K562 (cell line): ENCODE results near the gene TMEM184C. TPM values are rescaled to one million over a fixed set of nuclear protein-coding genes. Genes with fewer than 3 reads are reported as not detected.

Experiments
- ARNT ChIP-seq, 2 experiments: fragments of 450-650 bp; IDR thresholded peaks; 2 replicates each; pipeline ENCODE4 v1.6.1; 2016; ENCODE audit warnings: mild to moderate bottlenecking in 1 of 2
- BRCA1 ChIP-seq, 2 experiments: fragments of 450-650 bp in 1 of 2; sonication (generic) in 1 of 2; formaldehyde crosslinking in 1 of 2; IDR thresholded peaks; 2 replicates each; pipeline versions ENCODE4 v1.5.0 to v1.6.1; 2017 to 2020; ENCODE audit warnings: mild to moderate bottlenecking in 1 of 2, missing genetic modification reagents in 1 of 2
- CBFA2T3 ChIP-seq: fragments of 450-650 bp; IDR thresholded peaks from 2 replicates; pipeline ENCODE4 v1.6.1; 2017
- EP300 ChIP-seq: IDR thresholded peaks from 2 replicates; pipeline ENCODE4 v1.6.1; 2012; ENCODE audit warnings: low read length, improper control_type of control experiment
- EZH2 ChIP-seq: IDR thresholded peaks from 2 replicates; pipeline ENCODE4 v1.6.1; 2012; ENCODE audit warnings: low read depth, mild to moderate bottlenecking, inconsistent platforms, low read length, borderline replicate concordance
- GATA2 ChIP-seq: sonication (generic); formaldehyde crosslinking; IDR thresholded peaks from 2 replicates; pipeline ENCODE4 v1.4.0; 2020; ENCODE audit warnings: mild to moderate bottlenecking, missing genetic modification reagents
- HDAC3 ChIP-seq: fragments of 450-650 bp; IDR thresholded peaks from 2 replicates; pipeline ENCODE4 v1.6.1; 2018; ENCODE audit warnings: borderline replicate concordance, mild to moderate bottlenecking, moderate library complexity; ENCODE audit not compliant: partially characterized antibody
- MCM7 ChIP-seq, 2 experiments: fragments of 450-650 bp; IDR thresholded peaks; 2 replicates each; pipeline ENCODE4 v1.6.1; 2016 to 2018
- NR2C2 ChIP-seq, 2 experiments: fragments of 200-800 bp in 1 of 2; sonication (Bioruptor generic) in 1 of 2; sonication (generic) in 1 of 2; formaldehyde crosslinking in 1 of 2; IDR thresholded peaks; 2 replicates each; pipeline versions ENCODE4 v1.6.1 to v1.8.0; 2016 to 2022; ENCODE audit warnings: mild to moderate bottlenecking in 1 of 2, missing compliant biosample characterization in 1 of 2, missing genetic modification characterization in 1 of 2, missing genetic modification reagents in 1 of 2
- SLC30A9 ChIP-seq: fragments of 250-450 bp; sonication (Bioruptor Pico); IDR thresholded peaks from 2 replicates; pipeline ENCODE4 v1.8.0; 2022; ENCODE audit warnings: mild to moderate bottlenecking, moderate library complexity
- SUPT5H ChIP-seq: fragments of 450-650 bp; IDR thresholded peaks from 2 replicates; pipeline ENCODE4 v1.6.1; 2016
- THRAP3 ChIP-seq: fragments of 450-650 bp; IDR thresholded peaks from 2 replicates; pipeline ENCODE4 v1.6.1; 2016; ENCODE audit warnings: mild to moderate bottlenecking, inconsistent platforms, borderline replicate concordance
- ZC3H11A ChIP-seq: IDR thresholded peaks from 2 replicates; pipeline ENCODE4 v1.6.1; 2012; ENCODE audit warnings: low read depth, low read length, improper control_type of control experiment
- ZC3H8 ChIP-seq: fragments of 450-650 bp; IDR thresholded peaks from 2 replicates; pipeline ENCODE4 v1.6.1; 2017
- ZNF3 ChIP-seq: fragments of 250-450 bp; sonication (Bioruptor Pico); IDR thresholded peaks from 2 replicates; pipeline ENCODE4 v1.5.0; 2021; ENCODE audit warnings: mild to moderate bottlenecking, moderate library complexity
- polyA plus RNA-seq, 8 experiments: library from polyadenylated mRNA; depleted of rRNA in 4 of 8; stranded (reverse) in 5 of 8; unstranded in 3 of 8; fragments of >200 nt; fragmentation: Nextera tagmentation in 2 of 8; fragmentation: Illumina TruSeq in 1 of 8; extraction: Ambion mirVana in 2 of 8; extraction: Trizol in 1 of 8; gene quantifications; 2 replicates each; pipeline versions ENCODE4 v1.2.1 to v1.2.3, GENCODE V29; 2011 to 2014; ENCODE audit warnings: inconsistent platforms in 1 of 8, missing spikeins in 1 of 8
- total RNA-seq, 7 experiments: library from RNA; depleted of rRNA in 6 of 7; stranded (reverse); fragments of >200 nt in 6 of 7; fragmentation: Illumina TruSeq in 2 of 7; extraction: Trizol in 2 of 7; gene quantifications; 2 replicates each; pipeline versions ENCODE4 v1.2.1 to v1.2.3, GENCODE V29; 2011 to 2021; ENCODE audit warnings: low replicate concordance in 1 of 7
- TF ChIP-seq, protein P1 (sequence below): fragments of 450-650 bp; IDR thresholded peaks from one replicate; pipeline ENCODE4 v1.6.1; 2018; ENCODE audit warnings: mild to moderate bottlenecking, moderate library complexity; ENCODE audit not compliant: partially characterized antibody
- TF ChIP-seq, protein P2 (sequence below): sonication (generic); formaldehyde crosslinking; IDR thresholded peaks from 2 replicates; pipeline ENCODE4 v1.8.1; 2023; ENCODE audit warnings: missing genetic modification reagents, mild to moderate bottlenecking, borderline replicate concordance
- TF ChIP-seq, protein P3 (sequence below): fragments of 450-650 bp; IDR thresholded peaks from 2 replicates; pipeline ENCODE4 v1.6.1; 2018; ENCODE audit warnings: mild to moderate bottlenecking, low read depth; ENCODE audit not compliant: partially characterized antibody
- TF ChIP-seq, protein P4 (sequence below): fragments of 450-650 bp; formaldehyde crosslinking; IDR thresholded peaks from 2 replicates; pipeline ENCODE4 v1.4.0; 2022; ENCODE audit warnings: mild to moderate bottlenecking, moderate library complexity

The TMEM184C gene
- total and polyA plus RNA-seq, 9 of the 15 experiments (the other 6 are each of a cell fraction or from before 2014, with no cell fraction given), result 3.9 to 24.2 (median 18.2) TPM

DNA sequence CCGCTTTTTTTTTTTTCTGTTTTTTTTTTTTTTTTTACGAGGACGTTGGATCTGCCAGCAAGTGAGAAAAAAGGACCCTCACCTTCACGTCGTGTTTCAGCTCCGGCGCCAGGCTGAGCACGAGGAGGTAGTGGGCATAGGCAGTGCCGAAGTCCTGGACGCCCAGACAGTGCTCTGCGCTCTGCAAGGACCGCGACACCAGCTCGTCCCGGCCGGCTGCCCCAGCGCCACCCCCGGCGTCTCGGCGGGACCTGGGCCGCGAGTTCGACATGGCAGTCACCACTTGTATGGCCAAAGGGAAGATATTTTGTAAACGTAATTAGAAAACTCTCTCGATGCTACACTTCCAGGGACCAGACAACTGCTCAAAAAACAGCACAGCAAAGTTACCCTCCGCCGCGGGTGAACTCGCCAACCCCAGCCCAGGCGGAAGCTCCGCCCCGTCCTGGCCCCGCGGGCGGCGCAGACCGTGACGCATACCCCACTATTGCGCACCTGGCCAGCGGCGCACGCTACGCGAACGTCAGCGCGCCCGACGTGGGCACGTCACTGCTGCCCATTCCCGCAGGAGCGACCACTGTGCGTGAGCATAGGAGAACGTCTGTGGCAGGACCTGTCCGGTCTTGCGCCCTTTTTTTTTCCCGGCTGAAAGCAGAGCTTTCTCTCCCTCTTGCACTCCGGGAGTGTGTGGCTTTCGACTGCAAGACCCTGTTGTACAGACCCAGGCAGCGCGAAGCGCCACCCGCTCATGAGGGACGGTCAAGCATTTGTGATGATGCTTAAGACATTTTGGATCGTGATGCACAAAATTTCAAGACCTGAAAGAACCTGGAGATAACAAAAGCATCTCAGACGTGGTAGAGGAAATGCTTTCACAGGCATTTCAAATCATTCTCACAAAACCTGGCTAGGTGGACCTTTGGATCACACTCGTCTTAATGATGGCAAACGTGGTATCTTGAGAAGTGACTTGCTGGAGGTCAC lies 66.8 kb downstream of the TMEM184C start, which contains the start of gene PRMT9 (continued):
- TF ChIP-seq, protein P1, sequence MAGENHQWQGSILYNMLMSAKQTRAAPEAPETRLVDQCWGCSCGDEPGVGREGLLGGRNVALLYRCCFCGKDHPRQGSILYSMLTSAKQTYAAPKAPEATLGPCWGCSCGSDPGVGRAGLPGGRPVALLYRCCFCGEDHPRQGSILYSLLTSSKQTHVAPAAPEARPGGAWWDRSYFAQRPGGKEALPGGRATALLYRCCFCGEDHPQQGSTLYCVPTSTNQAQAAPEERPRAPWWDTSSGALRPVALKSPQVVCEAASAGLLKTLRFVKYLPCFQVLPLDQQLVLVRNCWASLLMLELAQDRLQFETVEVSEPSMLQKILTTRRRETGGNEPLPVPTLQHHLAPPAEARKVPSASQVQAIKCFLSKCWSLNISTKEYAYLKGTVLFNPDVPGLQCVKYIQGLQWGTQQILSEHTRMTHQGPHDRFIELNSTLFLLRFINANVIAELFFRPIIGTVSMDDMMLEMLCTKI, result no peak
- TF ChIP-seq MCM7 (IDR thresholded peaks at IDR 0.05), result no peak
- TF ChIP-seq, protein P2, sequence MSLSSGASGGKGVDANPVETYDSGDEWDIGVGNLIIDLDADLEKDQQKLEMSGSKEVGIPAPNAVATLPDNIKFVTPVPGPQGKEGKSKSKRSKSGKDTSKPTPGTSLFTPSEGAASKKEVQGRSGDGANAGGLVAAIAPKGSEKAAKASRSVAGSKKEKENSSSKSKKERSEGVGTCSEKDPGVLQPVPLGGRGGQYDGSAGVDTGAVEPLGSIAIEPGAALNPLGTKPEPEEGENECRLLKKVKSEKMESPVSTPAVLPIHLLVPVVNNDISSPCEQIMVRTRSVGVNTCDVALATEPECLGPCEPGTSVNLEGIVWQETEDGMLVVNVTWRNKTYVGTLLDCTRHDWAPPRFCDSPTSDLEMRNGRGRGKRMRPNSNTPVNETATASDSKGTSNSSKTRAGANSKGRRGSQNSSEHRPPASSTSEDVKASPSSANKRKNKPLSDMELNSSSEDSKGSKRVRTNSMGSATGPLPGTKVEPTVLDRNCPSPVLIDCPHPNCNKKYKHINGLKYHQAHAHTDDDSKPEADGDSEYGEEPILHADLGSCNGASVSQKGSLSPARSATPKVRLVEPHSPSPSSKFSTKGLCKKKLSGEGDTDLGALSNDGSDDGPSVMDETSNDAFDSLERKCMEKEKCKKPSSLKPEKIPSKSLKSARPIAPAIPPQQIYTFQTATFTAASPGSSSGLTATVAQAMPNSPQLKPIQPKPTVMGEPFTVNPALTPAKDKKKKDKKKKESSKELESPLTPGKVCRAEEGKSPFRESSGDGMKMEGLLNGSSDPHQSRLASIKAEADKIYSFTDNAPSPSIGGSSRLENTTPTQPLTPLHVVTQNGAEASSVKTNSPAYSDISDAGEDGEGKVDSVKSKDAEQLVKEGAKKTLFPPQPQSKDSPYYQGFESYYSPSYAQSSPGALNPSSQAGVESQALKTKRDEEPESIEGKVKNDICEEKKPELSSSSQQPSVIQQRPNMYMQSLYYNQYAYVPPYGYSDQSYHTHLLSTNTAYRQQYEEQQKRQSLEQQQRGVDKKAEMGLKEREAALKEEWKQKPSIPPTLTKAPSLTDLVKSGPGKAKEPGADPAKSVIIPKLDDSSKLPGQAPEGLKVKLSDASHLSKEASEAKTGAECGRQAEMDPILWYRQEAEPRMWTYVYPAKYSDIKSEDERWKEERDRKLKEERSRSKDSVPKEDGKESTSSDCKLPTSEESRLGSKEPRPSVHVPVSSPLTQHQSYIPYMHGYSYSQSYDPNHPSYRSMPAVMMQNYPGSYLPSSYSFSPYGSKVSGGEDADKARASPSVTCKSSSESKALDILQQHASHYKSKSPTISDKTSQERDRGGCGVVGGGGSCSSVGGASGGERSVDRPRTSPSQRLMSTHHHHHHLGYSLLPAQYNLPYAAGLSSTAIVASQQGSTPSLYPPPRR (CRISPR knock-in tag), result no peak
- no peak for TF ChIP-seq THRAP3
- TF ChIP-seq HDAC3, result no peak
- TF ChIP-seq, protein P3, sequence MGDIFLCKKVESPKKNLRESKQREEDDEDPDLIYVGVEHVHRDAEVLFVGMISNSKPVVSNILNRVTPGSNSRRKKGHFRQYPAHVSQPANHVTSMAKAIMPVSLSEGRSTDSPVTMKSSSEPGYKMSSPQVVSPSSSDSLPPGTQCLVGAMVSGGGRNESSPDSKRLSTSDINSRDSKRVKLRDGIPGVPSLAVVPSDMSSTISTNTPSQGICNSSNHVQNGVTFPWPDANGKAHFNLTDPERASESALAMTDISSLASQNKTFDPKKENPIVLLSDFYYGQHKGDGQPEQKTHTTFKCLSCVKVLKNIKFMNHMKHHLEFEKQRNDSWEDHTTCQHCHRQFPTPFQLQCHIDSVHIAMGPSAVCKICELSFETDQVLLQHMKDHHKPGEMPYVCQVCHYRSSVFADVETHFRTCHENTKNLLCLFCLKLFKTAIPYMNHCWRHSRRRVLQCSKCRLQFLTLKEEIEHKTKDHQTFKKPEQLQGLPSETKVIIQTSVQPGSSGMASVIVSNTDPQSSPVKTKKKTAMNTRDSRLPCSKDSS, result no peak
- TF ChIP-seq ZNF3 (CRISPR knock-in tag), result no peak
- no peak for TF ChIP-seq SLC30A9 (CRISPR knock-in tag)
- TF ChIP-seq ZC3H11A, result no peak
- TF ChIP-seq, protein P4, sequence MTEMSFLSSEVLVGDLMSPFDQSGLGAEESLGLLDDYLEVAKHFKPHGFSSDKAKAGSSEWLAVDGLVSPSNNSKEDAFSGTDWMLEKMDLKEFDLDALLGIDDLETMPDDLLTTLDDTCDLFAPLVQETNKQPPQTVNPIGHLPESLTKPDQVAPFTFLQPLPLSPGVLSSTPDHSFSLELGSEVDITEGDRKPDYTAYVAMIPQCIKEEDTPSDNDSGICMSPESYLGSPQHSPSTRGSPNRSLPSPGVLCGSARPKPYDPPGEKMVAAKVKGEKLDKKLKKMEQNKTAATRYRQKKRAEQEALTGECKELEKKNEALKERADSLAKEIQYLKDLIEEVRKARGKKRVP (CRISPR knock-in tag), result no peak
- no peak for TF ChIP-seq ARNT (IDR thresholded peaks at IDR 0.05)
- TF ChIP-seq CBFA2T3, result no peak
- TF ChIP-seq GATA2 (CRISPR knock-in tag), result no peak
- 0 out of 2 replicates have a peak, but pooled peaks have one; percentile 14 for TF ChIP-seq NR2C2 (CRISPR knock-in tag; IDR thresholded peaks at IDR 0.05)
- peak; percentile 68; the same call in 1 of the 2 replicates for TF ChIP-seq NR2C2 (tag; IDR thresholded peaks at IDR 0.05)
- no peak for TF ChIP-seq EZH2
- TF ChIP-seq BRCA1 (IDR thresholded peaks at IDR 0.05), result no peak
- no peak for TF ChIP-seq BRCA1 (CRISPR knock-in tag; IDR thresholded peaks at IDR 0.05)
- no peak for TF ChIP-seq ZC3H8
- no peak for TF ChIP-seq EP300
- TF ChIP-seq SUPT5H, result peak; percentile 95
